C4-2B (cell line): ENCODE measurements around the gene C22orf39.

Source experiments
- H3K27ac ChIP-seq: fragments of 450-650 bp; 2 replicates; pipeline ENCODE4 v1.5.1; 2017
- CTCF ChIP-seq: fragments of 450-650 bp; conservative IDR thresholded peaks from 2 replicates; pipeline ENCODE4 v1.5.1; 2017; ENCODE audit warnings: mild to moderate bottlenecking
- ZFX ChIP-seq: fragments of 450-650 bp; IDR thresholded peaks from 2 replicates; pipeline ENCODE4 v1.6.1; 2017

Gene C22orf39

DNA sequence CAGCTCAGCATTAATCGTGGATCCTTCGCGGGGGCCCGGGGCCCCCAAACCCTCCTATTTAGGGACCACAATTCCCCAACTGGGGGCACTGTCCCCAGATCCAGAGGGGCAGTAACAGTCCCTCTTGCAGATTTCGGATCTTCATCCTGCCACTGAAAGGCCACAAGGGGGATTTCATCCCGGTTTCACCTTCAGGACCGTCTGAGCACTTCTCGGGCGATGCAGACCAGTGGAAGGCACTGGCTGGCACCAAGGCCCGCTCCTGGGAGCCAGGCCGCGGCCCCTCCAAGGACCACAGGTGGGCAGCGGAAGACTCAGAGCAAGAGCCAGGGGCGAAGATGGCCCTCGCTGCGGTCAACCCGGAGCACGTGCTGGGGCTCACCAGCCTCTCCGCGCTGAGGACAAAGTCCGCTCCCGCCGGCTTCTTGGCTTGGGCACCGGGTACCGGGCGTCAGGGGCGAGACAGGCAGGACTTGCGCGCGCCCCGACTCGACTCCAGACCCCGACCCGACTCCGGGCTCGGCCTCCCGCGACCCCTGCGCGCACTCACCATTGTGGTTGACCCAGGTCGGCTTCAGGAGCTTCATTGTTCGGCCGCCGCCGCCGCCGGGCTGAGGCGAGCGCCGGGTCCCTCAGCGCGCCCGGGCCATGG lies 16.5 kb downstream of the C22orf39 start:
- TF ChIP-seq CTCF: no peak; the same call in 1 of the 2 replicates
- TF ChIP-seq ZFX: no peak; the same call in 1 of the 2 replicates

DNA sequence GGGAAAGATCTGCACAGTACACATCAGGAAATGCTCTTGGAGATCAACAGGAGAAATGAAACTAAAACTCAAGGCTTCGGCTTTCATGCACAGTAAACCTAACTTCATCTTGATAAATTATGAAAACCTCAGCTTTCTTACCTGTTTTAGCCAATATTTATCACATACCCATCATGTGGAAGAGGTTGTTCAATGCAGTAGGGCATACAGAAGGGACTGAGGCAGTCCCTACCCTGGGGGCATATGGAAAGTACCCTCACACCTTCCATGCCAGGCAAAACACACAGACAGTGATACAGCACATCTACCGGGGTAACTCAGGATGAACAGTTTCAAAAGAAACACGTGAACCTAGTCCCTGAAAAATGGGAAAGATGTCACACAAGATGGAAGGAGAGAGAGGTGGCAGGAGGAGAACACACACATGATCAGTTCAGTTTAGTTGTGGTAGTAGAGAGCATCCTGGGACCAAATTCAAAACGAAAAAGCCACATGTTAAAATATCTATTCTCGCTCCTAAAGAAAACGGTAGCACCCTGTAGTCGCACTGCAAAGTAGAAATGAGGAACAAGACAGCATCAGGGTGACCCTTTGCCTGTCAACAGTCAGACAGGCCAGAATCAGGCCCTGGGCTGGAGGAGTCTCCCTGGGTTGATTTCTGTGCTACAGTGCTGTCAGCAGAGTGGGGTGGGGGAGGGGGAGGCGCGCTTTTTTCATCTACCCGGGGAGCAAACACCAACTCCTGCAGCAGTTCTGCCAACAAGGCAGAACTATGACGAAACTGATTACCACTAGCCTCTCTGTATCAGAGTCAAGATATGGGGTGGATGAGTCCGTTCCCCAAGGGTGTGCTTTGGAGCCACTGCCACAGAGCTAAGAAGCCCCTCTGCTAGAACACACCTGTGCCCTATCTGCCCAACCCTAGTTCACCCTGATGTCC lies 17.3 kb downstream of the C22orf39 start:
- peak overlapping the region; percentile 89 for H3K27ac ChIP-seq
- TF ChIP-seq CTCF: no peak
- no peak for TF ChIP-seq ZFX

More for the DNA sequence above, 16.5 kb downstream of the C22orf39 start:
- H3K27ac ChIP-seq: peak overlapping the region; percentile 89

DNA sequence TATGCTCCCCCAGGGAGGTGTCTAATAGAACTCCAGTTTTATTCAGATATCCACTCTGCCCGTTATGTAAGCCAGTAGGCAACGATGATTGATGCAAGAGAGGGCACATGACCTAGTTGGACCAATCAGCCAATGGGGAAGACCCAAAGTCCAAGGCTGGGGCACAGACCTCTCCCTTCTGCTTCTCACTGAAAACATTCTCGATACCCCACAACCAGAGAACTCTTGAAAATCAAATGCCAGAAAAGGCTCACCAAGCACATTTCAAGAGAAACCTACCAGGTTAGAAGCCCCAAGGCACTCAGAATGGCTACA lies 23.4 kb downstream of the C22orf39 start:
- no peak for TF ChIP-seq CTCF
- no peak overlapping the region for H3K27ac ChIP-seq

DNA sequence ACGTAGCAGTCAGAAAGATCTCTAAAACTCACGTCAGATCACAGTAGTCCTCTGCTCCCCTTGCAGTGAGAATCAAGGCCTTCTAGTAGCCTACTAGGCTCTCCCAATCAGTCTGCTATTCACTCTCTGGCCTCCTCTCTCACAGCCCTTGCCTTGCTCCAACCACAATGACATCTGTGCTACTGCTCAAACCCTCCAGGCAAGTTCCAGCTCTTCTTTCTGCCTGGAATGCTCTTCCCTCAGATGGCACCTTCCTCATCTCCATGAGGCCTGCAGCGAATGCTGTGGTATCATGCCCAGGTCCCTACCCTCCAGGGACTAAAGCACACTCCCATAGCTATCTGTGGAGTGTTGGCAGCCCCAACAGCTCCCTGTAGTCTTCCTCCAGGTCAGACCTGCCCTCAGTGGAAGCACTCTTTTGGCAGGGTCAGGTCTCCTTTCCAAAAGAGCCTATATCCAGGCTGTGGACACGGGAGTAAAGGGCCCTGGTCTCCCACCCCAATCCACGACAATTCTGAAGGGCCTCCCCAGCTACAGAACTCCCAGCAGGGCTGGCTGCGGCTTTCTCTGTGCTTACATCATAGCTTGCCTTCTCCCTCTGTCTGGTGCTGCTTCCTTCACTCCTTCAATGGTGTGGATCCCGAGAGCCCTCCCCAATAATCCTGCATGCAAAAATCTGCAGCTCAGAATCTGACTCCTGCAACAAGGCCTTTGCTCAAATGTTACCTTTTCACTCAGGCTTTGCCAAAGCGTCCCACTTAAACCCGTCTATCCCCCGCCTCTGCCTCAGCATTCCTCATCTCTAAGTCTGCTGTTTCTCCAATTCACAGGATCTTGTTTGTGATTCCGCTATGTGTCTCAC lies 24.8 kb downstream of the C22orf39 start:
- no peak overlapping the region for H3K27ac ChIP-seq

GRCh38 chr22:19420321-19420720 lies 27.2 kb downstream of the C22orf39 start:
- TF ChIP-seq ZFX: no peak
- no peak for TF ChIP-seq CTCF
- H3K27ac ChIP-seq: no peak overlapping the region

More for the DNA sequence above, 24.8 kb downstream of the C22orf39 start:
- TF ChIP-seq CTCF: no peak
- no peak for TF ChIP-seq ZFX

DNA sequence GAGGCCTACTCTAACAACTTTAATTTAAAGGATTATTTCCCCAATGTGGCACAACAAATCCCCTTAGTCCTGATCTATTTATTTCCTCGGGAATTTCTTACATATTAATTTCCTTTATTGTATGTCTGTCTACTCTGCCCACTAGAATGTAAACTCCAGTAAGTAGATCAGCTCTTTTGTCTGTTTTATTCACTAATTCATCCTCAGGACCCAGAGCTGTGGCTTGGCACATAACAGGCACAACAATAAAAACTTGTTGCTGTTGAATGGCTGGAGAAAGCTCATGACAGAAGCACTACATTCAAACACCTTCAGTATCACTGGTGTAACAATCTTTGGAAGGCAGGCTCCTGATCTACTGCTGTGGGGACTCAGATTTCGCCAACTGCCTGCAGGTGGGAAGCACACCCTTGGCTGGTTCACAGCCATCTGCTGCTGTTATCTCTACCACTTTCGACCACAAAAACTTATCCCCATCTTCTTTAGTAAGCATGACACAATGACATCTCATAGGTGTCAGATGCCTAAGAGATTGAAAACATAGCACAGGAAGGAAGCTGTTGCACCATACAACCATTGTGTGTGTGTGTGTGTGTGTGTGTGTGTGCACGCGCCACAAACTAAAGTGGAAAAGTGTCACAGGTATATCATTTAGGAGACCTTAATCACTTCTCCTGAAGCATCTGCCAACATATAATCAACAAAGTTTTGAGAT lies 27.9 kb downstream of the C22orf39 start:
- no peak for TF ChIP-seq CTCF
- no peak for TF ChIP-seq ZFX
- H3K27ac ChIP-seq: no peak overlapping the region
